HG02798 (cell line): ENCODE measurements around the gene FGFR2.

ENCODE experiments used
- ATAC-seq: cut with Tn5 transposase; IDR thresholded peaks from one replicate; pipeline ENCODE4 v1.9.1; 2021; ENCODE audit warnings: mild to moderate bottlenecking; ENCODE audit not compliant: unreplicated experiment, poor library complexity

Gene FGFR2

DNA sequence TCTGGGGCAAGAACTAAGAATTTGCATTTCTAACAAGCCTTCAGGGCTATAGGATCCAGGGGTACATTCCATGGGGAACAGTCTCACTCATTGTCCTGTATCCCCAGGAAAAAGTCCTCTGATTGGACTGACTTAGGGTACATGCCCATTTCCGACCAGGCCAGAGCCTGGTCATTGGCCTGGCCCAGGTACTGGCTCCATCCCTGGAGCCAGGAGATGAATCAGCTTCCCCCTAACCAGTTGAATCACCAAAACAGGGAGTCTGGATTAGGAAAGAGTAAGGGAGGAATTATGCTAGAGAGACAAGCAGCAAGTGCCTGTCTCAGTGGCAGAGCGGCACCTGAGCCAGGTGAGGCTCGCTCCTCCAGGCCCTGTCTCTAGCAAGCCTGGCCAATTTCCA lies 137.5 kb downstream of the FGFR2 start:
- no peak for ATAC-seq

DNA sequence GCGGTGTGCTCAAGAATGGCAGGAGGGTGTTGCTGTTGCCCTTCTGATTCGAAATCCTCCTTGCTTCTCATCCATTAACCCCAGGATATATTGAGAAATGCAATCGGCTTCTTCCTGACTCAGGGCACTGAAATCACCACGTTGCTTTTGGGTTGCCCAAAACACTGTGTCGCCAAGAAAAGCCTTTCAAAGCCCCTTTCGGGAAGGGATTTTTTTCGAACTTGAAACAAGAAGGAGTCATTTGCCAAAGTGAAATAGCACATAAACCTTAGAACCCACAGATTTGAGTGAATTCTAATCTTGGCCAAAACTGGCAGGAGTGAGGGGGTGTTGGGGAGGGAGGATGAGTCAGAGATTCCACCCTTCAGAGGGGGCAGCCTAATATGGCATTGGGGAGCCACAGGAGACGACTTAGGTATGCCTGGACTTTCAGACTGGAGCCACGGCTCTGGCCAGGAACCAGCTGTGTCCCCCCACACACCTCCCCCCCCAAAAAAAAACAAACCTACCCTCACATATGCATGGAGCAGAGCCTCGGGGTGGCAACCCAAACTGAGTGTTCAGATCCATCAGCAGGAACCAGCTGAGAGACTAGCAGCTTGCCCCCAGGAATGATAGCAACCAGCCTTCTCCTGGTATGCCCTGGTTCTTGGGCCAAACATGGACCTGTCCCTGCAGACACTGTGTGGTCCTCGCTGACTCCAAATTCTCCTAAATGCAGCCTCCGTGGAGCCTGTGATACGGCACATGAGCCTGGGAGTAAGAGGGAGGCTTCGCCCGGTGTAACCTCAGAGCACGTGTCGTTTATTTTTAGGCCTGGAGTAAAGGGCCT lies 138.4 kb downstream of the FGFR2 start:
- ATAC-seq = no peak

DNA sequence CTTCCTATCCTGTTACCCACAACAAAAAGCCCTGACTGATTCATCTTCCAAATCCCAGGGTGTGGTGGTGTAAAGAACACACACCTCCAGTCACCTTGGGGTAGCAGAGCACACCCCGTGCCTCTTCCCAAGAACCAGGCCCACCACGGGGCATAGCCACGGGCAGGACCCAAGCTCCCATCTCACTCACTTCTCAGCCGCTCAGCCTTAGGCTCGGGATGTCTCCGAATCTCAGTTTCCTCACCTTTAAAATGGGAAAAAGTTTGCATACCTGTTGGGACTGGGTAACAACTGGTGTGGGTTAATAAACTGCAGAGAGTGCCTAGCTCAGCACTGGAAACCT lies 139.0 kb downstream of the FGFR2 start:
- ATAC-seq = no peak

DNA sequence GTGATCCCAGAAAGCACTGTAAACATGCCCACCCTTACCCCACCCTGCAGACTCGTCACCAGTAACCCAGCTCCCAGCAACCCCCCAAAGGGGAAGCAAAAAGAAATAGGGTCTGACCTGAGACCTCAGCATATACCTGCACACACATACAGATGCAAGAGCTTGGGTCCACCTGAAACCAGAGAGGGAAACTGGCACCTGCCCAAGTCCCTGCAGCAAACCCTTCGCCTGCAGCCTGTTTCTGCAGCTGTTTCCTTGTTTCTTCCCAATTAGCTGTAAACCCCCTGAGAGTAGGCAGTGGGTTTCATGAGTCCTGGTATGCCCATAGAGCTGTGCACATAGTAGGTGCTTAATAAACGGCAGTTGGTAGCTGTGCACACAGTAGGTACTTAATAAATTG lies 140.5 kb downstream of the FGFR2 start:
- no peak for ATAC-seq

DNA sequence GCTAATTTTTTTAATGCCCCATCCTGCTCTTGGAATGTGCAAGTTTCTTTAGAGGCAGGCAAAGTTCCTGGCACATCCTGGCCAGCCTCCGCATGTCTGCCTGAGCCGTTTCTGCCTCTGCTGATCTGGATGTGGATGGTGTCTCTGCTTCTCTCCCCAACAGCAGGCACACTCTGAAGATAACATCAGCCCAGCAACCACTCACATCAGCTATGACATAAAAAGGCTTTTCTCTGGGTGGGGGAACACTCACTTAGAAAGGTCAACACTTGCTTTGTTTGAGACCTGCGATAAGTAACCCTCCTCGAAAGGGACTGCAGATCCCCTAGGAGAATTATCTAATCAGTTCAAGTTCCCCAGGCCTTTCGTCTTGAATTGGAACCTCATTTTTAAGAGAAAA lies 142.9 kb downstream of the FGFR2 start:
- no peak for ATAC-seq

DNA sequence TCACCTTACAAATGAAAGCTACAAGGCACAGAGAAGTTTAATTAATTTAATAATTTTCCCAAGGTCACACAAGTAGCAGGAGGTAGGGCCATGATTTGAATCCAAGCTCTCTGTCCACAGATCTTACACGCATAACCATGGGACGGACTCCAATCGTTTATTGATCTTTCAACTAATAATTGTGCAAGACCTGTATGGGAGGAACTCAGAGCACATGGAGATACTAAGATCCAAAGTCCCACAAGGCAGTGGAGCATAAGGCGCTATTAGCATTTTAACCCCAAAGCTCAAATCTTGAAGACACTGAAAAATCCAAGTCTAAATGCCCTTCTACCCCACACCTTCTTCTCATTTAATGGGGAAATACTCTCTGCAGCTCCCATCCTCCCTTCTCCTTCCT lies 143.5 kb downstream of the FGFR2 start:
- ATAC-seq = no peak

DNA sequence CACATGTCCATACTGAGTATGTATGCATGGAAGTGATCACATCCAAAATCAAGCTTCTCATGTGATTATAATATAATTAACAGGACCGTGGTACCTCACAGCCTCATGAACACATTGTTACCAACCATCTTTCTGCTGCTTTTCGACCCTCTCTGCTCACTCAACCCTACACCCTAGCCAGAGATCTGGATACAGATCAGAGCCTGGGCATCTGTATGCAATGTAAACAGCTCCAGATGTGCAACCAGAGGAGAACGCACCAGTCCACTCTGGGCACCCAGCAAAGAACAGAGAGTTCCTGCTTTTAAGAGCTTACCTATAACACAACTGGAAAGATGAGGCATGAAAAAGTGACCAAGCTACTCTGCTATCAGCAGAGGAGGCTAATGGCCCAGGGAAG lies 145.1 kb downstream of the FGFR2 start:
- no peak for ATAC-seq

DNA sequence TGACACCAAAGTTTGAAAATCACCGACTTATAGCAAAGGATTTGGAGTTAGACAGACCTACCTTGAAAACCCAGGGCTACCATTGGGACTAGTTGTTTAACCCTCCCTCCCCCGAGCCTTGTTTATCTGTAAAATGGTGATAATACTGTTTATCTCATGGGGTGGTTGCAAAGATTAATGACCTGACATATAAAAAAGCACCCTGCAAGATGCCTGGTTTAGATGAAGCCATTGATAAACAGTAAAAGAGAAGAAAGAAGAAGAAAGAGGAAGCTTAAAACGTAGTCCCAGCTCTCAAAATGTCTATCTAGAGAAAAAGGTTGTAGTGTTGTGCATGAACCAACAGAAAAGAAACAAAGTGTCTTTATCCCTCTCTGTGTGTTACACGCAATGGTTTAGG lies 145.7 kb downstream of the FGFR2 start:
- no peak for ATAC-seq

DNA sequence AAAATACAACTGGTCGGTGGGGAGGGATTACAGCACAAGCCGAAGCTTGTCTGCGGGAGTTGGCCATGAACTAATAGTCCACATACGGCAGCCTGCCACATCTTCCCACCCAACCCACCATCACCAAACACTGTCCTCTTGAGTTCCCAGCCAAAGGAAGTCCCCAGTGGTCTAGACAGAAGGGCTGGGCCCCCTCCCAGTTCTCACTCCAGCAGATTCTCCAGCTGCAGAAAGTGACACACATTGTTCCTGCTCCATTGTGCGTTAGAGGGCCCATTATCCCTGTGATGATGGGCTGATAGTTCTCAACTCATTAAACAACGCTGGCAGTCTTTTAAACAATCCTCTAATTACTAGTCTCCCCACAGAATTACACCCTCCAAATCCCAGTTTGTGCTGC lies 148.0 kb downstream of the FGFR2 start:
- no peak for ATAC-seq

DNA sequence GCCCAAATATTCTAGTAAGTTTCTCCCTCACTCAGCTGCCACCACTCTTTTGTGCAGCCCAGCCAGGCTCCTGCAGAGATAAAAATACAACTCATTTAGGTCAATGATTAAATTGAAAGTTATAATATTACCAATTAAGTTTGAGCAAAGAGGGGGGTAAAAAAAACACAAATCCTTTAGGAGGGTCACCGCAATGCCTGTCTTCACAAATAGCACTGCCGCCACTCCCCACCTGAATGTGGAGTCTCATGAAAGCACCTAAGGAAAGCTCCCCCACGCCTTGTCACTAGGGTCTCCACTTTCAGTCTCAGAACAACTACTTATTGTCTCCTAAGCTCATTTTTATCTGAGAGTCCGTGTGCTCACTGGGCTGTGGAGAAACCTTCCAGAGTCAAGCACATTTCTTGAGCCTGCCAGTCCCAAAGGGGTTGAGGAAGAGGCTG lies 148.7 kb downstream of the FGFR2 start:
- peak; percentile 28 for ATAC-seq

DNA sequence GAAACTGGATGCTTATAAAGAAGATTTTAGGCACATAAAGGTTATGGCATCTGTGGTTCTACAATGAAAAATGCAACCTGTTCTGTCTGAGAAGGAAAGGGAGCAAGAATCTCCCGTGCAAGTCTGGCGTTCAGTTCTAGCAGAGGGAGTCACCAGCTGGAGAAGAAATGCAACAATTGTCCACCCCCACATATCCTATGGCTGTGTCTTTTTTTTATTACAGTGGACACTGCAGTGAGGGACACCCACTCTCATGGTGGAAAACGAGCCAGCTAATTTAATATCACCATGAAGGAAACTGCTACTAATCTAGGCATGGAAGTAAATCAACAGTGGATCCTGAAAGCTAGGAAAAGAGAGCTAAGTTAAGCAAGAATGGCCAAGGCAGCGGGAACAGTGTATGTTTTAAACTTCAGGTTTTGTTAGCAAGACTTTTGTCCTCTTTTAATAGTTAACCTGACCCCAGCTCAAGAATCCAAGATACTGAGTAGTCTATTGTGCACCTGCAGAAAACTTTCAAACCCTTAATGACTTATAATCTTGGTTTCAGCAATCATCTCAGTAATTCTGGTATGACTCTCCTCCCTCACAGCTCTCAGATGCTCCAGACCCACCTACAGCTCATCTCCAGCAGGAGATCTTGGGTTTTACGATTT lies 149.3 kb downstream of the FGFR2 start:
- ATAC-seq = peak; percentile 96

DNA sequence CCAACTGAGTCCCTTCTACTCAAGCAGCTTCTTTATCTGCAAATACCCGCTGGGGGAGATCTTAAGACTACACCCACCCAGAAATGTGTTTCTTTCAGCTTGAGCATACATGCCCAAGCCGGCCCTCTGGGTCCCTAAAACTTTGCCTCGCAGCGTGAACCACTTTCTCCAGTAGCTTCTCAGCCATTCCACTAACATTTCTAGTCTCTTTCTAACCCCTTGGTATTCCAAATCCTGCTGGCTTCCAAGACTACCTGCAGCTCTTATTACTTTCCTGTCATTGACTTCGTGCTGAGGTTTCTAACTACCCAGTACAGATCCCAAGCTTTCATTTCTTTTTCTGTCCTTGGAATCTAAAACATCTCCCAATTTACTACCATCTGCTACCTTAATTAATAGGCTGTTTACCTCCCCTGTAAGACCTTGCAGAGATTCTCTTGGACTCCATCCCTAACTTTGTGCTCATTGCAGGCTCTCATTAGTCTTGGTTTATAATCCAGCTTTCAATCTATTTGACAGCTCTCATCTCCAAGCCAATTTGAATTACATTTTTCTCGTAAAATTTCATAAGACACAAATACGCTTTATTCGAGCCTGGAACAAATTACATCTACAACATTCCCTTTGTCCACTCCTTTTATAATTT lies 153.6 kb downstream of the FGFR2 start:
- no peak for ATAC-seq

DNA sequence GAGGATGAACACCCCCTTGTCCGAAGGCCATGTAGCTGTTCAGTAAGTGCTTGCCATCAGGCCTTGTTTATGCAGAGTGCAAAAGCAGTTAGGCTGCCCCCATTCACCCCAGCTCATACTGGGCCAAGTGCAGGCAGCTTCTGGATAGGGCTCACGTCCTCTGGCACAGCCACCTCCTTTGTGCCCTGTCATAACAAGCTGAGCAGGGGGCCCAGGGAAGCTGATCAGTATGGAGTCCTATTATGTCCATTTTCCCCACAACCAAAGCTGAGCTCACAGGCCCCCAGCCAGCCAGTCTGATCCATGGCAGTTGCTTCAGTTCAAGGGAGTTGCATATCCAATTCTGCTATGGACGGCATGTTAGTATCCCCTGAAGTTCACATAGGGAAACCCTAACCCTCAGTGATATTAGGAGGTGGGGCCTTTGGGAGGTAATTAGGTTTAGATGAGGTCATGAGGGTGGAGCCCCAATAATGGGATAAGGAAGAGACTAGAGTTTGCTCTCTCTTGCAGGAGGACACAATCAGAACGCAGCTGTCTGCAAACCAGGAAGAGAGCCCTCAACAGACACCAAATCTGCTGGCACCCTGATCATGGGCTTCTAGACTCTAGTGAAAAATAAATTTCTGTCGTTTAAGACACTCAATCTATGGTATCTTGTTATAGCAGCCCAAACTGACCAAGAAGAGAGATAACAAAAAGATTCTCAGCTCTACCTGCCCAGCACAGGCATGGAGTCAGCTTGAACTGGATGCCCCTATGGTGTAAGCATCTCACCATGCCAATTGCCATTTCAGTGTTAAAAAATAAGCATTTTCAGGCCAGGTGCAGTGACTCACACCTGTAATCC lies 155.9 kb downstream of the FGFR2 start:
- ATAC-seq = no peak

DNA sequence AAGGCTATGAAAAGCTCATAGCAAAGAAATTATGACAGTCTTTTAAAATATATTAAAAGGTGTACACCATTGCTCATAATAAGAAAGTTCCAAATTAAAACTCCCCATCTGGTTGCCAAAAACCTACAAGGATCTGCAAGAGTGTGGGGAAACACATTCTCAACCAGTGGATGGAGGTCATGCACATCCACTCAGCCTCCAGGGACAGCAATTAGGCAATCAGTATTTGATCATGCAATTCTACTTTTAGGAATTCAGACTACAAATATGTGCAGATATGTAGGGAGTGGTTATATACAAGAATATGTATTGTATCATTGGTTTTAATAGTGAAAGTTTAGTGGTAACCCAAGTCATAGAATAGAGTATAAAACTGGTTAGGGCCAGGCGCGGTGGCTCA lies 157.8 kb downstream of the FGFR2 start:
- ATAC-seq = no peak

DNA sequence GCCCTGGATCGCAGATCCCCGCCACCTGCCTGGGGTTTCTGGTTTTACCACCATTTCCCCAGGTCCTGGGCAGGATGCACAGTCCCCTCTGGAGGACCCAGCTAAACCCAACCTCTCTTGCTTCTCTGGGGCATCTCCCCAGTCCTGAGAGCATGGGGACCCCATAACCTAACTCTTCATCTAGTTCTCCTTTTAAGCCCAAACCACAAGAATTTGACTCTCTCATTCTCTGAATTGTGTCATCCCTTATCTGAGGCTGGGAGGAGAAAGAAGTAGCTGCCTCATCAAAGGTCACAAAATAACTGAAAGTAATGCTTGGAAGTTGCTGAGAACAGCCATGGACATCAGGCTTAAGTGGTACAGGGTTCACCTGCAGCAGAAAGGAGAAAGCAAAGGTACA lies 159.9 kb downstream of the FGFR2 start:
- no peak for ATAC-seq

DNA sequence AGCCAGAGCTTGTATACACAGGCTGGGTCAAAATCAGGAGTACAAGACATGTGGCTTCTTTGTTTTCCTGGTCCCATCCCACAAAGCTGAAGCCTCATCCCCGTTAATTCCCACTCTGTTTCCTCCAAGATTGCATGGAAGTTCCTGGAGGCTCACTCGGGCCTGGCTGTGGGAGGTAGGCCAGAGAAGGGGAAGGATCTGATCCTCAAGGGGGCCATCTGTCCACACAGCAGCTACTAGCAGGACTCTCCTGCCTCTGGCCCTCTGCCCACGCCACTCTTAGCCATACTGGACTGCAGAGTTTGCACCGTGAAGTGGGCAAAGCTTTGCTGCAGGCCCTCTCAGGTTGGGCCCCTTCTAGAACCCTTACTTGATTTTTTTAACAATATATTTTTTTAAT lies 160.6 kb downstream of the FGFR2 start:
- ATAC-seq = no peak

DNA sequence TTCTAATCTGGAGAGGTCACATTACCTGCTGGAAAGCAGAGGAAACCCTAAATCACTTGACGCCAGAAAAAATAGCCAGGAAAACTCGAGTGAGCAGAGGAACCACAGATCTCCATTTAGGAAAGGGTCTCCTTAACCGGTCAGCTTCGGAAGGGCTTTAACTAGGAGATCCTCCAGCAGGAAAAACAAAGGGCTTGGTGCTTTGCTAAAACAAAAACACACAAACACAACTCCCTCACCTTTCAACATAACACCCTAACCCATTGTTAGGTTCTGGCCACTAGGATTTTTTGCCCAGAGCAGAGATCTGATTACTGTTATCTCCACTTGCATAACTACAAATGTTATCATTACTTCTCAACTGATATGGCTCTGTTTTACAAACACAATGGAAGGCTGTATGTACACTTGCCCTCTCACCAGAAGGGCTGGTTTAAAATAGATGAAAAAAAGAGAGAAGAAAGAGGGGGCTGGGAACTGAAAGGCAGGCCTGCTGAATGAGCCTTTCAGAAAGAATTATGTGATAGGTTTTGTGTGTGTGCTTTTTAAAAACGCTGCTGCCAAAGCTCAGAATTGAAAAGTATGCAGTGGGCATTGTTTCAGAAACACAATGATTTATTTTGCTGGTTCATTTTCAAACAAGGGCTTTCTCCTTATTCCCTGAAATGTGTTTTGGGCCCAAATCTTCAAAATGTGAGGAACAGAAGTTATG lies 161.5 kb downstream of the FGFR2 start:
- ATAC-seq = no peak

DNA sequence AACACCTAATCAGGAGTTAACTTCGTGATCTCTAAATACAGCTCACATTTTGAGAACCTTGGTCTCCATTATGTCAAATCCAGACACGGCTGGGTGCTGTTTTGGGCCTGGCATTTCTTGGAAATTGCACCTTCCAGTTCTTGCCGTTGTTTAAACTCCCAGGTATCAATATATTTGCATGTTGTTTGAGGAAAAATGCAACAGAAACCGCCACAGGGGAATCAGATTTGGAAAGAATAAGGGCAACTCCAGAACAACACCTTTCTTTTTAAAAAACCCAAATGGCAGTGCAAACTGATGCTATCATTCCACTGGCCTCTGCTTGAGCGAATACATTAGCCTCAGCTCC lies 162.0 kb downstream of the FGFR2 start:
- no peak for ATAC-seq

DNA sequence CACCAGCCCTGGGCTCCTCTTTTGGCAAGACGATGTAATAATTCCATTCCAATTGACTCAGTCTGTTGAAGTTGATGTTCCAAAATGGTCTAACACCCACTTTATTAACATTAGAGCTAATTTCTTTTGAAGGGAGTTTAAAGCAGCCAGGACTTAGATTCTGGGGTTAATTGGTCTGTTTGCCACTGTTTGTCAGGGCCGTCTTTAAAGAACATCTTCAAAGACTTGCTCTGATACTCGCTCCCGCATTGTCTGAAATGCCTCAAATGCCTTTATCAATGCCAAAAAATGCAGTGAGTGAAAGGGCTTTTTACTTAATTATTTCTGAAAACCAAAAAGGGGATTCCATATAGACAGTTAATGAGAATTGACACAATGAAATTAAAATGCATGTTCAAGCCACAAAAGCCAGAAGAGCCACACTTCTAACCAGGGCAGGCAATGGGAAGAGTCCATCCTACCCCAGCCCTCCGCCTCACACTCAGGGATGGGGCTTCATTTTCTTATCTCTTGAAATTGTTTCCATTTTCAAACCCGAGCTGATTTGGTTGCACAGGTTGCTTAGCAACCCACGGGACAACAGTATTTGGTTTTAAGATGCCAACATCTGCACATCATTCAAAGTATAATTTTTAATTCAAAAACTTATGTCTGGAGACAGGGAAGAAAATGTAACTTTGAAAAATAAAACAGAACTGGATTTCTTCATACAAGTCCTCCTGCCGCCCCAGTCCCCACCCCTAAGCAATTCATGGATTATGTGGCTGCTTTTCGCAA lies 163.0 kb downstream of the FGFR2 start:
- no peak for ATAC-seq
